ENCODE results near the gene HAUS7. TPM values are rescaled to one million over a fixed set of nuclear protein-coding genes. Genes with fewer than 3 reads are reported as not detected.

Gene HAUS7
- total RNA-seq, 1 donor from 2014 or later, result 14.5 TPM

- DNase-seq, result no peak
These were observed 15.3 kb downstream of the HAUS7 start for GRCh38 chrX:153454901-153455550.

- no peak for DNase-seq
These were observed 19.5 kb downstream of the HAUS7 start for GRCh38 chrX:153450949-153451277.

- DNase-seq, result no peak
These were observed 20.0 kb downstream of the HAUS7 start for GRCh38 chrX:153450114-153450948.

GRCh38 chrX:153449368-153450113, 20.8 kb downstream of the HAUS7 start:
- DNase-seq, result no peak

- DNase-seq, result no peak
These were observed 21.6 kb downstream of the HAUS7 start for GRCh38 chrX:153448556-153449367.

GRCh38 chrX:153447581-153447960, 22.8 kb downstream of the HAUS7 start:
- DNase-seq, result no peak

- no peak for DNase-seq
These were observed 23.3 kb downstream of the HAUS7 start for GRCh38 chrX:153446950-153447580.

- no peak for DNase-seq
These were observed 23.8 kb downstream of the HAUS7 start for GRCh38 chrX:153446636-153446936.

GRCh38 chrX:153445856-153446635, 24.3 kb downstream of the HAUS7 start, which contains the start of gene TREX2:
TSS of gene TREX2 (minus strand) at chrX:153446056. CDS start at chrX:153445430, 626 bp downstream.
- DNase-seq, result no peak

GRCh38 chrX:153445106-153445855, 25.1 kb downstream of the HAUS7 start:
- DNase-seq, result no peak

- no peak for DNase-seq
These were observed 25.9 kb downstream of the HAUS7 start for GRCh38 chrX:153444333-153445011.

GRCh38 chrX:153443476-153444332, 26.7 kb downstream of the HAUS7 start:
- no peak for DNase-seq

- no peak for DNase-seq
These were observed 27.9 kb downstream of the HAUS7 start for GRCh38 chrX:153442463-153442862.

- no peak for DNase-seq
These were observed 28.4 kb downstream of the HAUS7 start for GRCh38 chrX:153441981-153442380.

GRCh38 chrX:153441296-153441695, 29.1 kb downstream of the HAUS7 start:
- no peak for DNase-seq

GRCh38 chrX:153440556-153441135, 29.7 kb downstream of the HAUS7 start:
- no peak for DNase-seq

- DNase-seq, result no peak
These were observed 30.4 kb downstream of the HAUS7 start for GRCh38 chrX:153439977-153440376.

- peak; percentile 53 for DNase-seq
These were observed 31.8 kb downstream of the HAUS7 start for GRCh38 chrX:153438532-153438931.

GRCh38 chrX:153435845-153436244, 34.5 kb downstream of the HAUS7 start:
- DNase-seq, result no peak
